ENCODE measurements around the gene CYP1B1.
"Not testable (repeated sequence)": the region's sequence is repeated elsewhere in the genome, so short reads cannot be mapped to it uniquely, and the experiment has no call there.

CYP1B1 gene

GRCh38 chr2:38032946-38033345, 43.0 kb downstream of the CYP1B1 start:
- DNase-seq, result no peak

GRCh38 chr2:38030635-38031355, 45.2 kb downstream of the CYP1B1 start:
- DNase-seq, result no peak

- DNase-seq, result no peak
Measured at GRCh38 chr2:38029512-38029911, 46.4 kb downstream of the CYP1B1 start.

GRCh38 chr2:38028829-38029228, 47.1 kb downstream of the CYP1B1 start:
- no peak for DNase-seq

- no peak for DNase-seq
Measured at GRCh38 chr2:38026846-38027245, 49.1 kb downstream of the CYP1B1 start.

GRCh38 chr2:38021589-38021988, 54.4 kb downstream of the CYP1B1 start:
- DNase-seq, result no peak

GRCh38 chr2:38020359-38021069, 55.4 kb downstream of the CYP1B1 start:
- DNase-seq, result not testable (repeated sequence)

GRCh38 chr2:38017836-38018235, 58.1 kb downstream of the CYP1B1 start:
- DNase-seq, result no peak
